Stimulated activated CD8-positive, alpha-beta memory T cell treated with anti-CD3 and anti-CD28 coated beads, Interleukin-7, amount 100 ng/mL, for 48 hours (primary cell): Measurements from ENCODE around the gene ZNF30.
"Not testable (repeated sequence)": the region's sequence is repeated elsewhere in the genome, so short reads cannot be mapped to it uniquely, and the experiment has no call there.

ENCODE experiments used
- DNase-seq, 2 donors: peaks; one replicate each; pipeline ENCODE4 v3.0.0-alpha.2; 2020; ENCODE audit warnings: low read depth in 1 of 2; ENCODE audit errors: extremely low read depth in 1 of 2

The ZNF30 gene

DNA sequence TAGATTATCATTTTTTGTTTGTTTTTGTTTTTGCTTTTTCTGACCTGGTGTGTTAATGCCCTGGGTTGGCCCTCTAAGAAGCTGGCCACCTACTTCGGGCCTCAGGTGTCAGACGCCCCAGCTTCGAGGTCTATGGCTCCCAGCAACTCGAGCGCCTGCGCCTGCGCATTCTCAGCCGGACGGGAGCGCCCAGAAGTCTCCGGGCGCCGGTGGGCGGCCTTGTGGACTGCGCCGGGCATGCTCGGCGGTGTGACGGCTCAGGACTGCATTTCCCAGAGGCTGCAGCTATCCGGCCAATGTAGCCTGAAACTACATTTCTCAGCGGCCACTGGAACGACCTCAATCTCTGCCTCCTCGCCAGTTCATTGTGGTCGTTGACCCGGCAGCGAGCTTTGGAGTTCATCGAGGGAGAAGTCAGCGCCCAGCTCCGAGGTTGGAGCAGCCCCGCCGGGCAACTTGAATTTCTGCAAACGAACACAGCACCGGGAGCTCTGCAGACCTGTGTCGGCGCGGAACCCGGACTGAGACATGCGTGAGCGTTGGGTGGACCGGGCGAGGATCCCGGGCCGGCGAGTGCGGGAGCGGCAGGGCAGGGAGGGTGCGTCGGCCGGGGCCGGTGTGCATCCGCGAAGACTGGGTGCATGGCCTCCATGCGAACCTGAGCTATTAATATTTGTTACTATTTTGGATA lies at the start of gene ZNF30:
Gene ZNF30 (plus strand): TSS at position 219 of the 691 bp plus-strand sequence. CDS start 3,045 bp downstream, outside the sequence.
- DNase-seq, result peak; percentile 70 to 84

DNA sequence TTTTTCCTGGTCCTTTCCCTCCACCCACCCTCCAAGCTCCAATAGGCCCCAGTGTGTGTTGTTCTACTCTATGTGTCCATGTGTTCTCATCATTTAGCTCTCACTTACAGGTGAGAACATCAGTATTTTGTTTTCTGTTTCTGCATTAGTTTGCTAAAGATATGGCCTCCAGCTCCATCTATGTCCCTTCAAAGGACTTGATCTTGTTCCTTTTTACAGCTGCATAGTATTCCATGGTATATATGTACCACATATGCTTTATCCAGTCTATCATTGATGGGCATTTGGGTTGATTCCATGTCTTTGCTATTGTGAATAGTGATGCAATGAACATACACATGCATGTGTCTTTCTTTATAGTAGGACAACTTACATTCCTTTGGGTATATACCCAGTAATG lies 47.1 kb upstream of the ZNF30 start:
- no peak for DNase-seq

GRCh38 chr19:34880034-34880433 lies 46.7 kb upstream of the ZNF30 start:
- DNase-seq, result no peak

DNA sequence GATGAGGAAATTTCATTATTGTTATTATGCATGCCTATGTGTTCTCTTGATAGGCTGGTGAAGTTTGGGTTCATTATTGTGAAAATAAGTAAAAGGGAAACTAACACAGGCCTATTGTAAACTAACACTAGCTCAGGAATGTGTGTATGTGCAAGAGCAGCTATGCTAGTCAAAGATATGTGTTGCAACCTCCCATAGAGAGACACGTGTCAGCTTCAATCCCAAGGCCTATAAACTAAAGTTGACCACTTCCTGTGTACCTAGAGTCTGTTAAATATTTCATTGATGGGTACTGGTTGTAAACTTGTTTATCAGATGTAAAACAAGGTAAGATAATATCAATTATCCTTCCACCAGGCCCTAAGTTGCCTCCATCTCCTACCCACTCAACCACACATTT lies 44.7 kb upstream of the ZNF30 start:
- DNase-seq, result no peak

GRCh38 chr19:34888091-34888490 lies 38.6 kb upstream of the ZNF30 start:
- DNase-seq, result no peak

DNA sequence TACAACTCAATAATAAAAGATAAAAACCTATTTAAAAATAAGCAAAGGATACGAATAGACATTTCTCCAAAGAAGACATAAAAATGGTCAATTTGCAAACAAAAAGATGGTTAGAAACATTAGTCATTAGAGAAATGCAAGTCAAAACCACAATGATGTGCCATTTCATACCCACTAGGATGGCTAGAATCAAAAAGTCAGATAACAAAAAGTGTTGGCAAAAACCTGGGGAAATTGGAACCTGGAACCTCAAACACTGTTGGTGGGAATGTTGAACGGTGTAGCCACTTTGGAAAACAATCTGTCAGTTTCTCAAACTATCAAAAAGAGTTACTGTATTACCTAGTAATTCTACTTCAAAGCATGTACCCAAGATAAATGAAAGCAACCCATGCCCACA lies 26.5 kb upstream of the ZNF30 start:
- DNase-seq, result no peak

GRCh38 chr19:34904664-34905527 lies 21.8 kb upstream of the ZNF30 start:
- DNase-seq, result no peak

DNA sequence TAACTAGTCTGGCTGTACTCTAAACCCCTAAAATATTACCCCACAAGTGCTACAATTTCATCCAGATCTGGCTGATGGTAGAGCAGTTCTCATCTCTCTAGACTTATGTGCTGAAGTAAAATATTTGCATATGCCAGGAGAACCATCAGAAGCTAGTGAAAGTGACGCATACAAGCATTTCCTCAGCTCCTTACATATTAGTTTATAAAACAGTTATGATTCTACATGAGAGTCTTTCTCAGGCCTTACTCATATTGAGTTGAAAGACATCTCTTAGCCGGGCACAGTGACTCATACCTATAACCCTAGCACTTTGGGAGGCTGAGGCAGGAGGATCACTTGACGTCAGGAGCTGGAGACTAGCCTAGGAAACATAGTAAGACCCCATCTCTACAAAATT lies 15.9 kb upstream of the ZNF30 start:
- no peak for DNase-seq

- DNase-seq, result not testable (repeated sequence)
Observed at GRCh38 chr19:34917144-34917543, 9.6 kb upstream of the ZNF30 start.

GRCh38 chr19:34918190-34918589 lies 8.5 kb upstream of the ZNF30 start:
- no peak for DNase-seq

DNA sequence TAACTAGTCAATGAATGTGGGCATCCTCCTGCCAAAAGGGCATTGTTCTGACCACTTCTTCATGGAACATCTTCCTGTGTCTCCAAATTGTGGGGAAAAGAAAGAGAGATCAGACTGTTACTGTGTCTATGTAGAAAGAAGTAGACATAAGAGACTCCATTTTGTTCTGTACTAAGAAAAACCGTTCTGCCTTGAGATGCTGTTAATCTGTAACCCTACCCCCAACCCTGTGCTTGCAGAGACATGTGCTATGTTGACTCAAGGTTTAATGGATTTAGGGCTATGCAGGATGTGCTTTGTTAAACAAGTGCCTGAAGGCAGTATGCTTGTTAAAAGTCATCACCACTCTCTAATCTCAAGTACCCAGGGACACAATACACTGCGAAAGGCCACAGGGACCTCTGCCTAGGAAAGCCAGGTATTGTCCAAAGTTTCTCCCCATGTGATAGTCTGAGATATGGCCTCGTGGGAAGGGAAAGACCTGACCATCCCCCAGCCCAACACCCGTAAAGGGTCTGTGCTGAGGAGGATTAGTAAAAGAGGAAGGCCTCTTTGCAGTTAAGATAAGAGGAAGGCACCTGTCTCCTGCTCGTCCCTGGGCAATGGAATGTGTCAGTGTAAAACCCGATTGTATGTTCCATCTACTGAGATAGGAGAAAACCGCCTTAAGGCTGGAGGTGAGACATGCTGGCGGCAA lies 6.5 kb upstream of the ZNF30 start:
- not testable (repeated sequence) for DNase-seq

GRCh38 chr19:34925278-34925855 lies 1.3 kb upstream of the ZNF30 start:
- no peak for DNase-seq

- no peak for DNase-seq
Observed at GRCh38 chr19:34926361-34926684, 380 bp upstream of the ZNF30 start.

DNA sequence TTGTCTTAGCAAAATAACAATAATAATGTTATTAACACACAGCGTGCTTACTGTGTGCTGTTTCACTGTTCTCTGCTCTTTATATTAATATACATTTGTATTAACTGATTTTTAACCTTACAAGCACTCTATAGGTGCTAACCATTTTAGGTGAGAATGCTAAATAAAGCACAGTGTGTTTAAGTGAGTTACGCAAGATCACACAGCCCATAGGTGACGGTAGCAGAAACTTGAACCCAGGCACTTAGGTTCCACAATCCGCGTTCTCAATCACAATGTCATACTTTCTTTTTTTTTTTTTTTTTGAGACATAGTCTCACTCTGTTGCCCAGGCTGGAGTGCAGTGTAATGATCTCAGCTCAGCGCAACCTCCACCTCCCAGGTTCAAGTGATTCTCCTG lies 5.8 kb downstream of the ZNF30 start:
- no peak for DNase-seq

GRCh38 chr19:34936184-34936583 lies 9.5 kb downstream of the ZNF30 start:
- no peak for DNase-seq

DNA sequence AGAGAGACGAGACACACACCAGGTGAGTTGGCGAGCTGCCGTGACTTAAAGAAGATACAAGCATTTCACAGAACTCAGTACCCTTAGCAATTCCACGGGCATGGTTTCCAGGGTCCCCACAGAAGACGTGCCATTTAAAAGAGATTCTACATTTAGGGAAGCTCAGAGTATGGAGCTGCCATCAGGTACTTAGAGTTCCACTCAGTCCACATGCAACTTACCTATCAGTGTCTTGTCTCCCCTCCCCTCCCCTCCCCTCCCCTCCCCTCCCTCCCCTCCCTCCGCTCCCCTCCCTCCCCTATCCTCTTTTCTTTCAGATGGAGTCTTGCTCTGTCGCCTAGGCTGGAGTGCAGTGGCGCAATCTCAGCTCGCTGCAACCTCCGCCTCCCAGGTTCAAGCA lies 12.2 kb downstream of the ZNF30 start:
- no peak for DNase-seq

DNA sequence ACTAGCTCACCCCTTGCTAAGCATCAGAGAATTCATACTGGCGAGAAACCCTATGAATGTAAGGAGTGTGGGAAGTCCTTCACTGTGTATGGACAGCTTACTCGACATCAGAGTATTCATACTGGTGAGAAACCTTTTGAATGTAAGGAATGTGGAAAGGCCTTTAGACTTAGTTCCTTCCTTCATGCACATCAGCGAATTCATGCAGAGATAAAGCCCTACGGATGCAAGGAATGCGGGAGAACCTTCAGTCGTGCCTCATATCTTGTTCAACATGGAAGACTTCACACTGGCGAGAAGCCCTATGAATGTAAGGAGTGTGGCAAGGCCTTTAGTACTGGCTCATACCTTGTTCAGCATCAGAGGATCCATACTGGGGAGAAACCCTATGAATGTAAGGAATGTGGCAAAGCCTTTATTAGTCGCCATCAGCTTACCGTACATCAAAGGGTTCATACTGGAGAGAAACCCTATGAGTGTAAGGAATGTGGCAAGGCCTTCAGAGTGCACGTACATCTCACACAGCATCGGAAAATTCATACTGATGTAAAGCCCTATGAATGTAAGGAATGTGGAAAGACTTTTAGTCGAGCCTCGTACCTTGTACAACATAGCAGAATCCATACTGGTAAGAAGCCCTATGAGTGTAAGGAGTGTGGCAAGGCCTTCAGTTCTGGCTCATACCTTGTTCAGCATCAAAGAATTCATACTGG lies 17.3 kb downstream of the ZNF30 start:
- no peak for DNase-seq

DNA sequence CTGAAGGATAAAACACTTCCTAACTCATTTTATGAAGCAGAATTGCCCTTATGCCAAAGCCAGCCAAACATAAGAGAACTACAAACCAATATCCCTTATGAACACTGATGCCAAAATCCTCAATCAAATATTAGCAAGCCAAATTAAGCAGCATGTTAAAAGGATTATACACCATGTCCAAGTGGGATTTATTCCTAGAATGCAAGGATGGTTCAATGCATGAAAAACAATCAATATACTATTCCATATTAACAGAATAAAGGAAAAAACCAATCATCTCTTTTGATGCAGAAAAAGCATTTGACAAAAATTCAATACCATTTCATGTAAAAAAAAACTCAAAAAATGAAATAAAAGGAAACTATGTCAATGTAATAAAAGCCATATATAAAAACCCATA lies 26.4 kb downstream of the ZNF30 start:
- no peak for DNase-seq

DNA sequence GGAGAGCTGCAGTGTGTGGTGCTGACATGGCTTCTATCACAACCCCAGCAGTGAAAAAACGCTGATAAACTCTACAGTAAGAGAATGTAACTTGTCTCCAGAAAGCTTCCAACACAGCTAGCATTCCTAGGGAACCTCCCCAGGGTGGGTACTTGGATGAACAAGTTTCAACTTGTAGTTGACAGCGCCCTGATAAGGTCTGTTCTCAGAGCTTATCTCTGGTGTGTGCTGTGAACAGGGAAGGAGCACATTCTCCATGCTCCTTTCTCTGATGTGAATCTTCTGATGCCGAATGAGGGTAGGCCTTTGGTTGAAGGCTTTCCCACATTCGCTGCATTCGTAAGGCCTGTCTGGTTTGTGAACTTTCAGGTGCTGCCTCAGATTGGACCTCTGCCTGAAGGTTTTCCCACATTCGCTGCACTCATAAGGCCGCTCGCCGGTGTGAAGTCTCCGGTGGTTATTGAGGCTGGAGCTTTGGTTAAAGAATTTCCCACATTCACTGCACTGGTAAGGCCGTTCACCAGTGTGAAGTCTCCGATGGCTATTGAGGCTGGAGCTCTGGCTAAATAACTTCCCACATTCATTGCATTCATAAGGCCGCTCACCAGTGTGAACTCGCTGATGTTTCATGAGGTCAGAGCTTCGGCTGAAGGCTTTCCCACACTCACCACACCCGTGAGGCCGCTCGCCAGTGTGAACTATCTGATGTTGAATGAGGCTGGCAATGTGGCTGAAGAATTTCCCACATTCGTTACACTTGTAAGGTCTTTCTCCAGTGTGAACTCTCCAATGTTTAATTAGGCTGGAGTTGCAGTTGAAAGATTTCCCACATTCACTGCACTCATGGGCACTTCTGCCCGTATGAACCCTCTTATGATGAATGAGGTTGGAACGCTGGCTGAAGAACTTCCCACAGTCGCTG lies 31.4 kb downstream of the ZNF30 start:
- no peak for DNase-seq

- no peak for DNase-seq
Observed at GRCh38 chr19:34959021-34959420, 32.3 kb downstream of the ZNF30 start.
